Measurements from ENCODE around the gene TMPRSS3.

DNA sequence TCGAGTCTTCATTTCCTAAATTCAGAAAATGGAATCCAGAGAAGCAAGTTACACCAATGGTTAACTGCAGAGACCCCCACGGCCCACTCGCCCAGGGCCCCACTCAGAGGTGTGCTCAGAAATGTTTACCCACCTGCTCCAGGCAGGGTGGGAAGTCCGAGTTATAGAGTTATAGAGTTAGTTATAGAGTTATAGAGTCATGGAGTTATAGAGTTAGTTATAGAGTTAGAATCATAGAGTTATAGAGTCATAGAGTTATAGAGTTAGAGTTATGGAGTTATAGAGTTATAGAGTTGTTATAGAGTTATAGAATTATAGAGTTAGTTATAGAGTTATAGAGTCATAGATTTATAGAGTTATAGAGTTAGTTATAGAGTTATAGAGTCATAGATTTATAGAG lies 39.5 kb upstream of the TMPRSS3 start:
- TF ChIP-seq CEBPB (IDR thresholded peaks at IDR 0.05) (no peak), EP300 (IDR thresholded peaks at IDR 0.05; ENCODE audit: borderline replicate concordance) (no peak), RAD21 (IDR thresholded peaks at IDR 0.05; ENCODE audit: low read depth) (no peak), TEAD4 (IDR thresholded peaks at IDR 0.05) (no peak)

Data from Ishikawa (cell line).